ENCODE results near the gene CCDC18.
A peak's percentile ranks its signal among the peaks of the same experiment; 100 is the strongest.
"Not testable (repeated sequence)": the region's sequence is repeated elsewhere in the genome, so short reads cannot be mapped to it uniquely, and the experiment has no call there.

The CCDC18 gene

DNA sequence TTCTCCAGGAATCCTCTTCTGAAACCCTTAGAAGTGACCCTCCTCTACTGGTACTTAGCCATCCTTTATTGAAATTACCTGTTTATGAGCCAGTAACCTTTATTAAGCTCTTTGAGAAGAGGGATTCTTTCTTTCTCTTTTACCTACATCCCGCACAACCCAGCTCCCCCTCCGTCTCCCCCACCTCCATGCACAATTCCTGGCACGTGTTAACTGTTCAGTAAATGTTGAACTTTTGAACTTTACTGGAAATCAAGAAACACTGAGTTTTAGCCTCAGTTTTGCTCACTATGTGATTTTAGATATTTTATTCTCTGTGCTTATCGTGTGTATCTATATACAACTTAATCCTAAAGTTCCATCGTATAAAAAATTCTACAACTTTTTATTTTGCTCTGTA is 2.1 kb upstream of the CCDC18 start:
- peak; percentile 39 for DNase-seq

DNA sequence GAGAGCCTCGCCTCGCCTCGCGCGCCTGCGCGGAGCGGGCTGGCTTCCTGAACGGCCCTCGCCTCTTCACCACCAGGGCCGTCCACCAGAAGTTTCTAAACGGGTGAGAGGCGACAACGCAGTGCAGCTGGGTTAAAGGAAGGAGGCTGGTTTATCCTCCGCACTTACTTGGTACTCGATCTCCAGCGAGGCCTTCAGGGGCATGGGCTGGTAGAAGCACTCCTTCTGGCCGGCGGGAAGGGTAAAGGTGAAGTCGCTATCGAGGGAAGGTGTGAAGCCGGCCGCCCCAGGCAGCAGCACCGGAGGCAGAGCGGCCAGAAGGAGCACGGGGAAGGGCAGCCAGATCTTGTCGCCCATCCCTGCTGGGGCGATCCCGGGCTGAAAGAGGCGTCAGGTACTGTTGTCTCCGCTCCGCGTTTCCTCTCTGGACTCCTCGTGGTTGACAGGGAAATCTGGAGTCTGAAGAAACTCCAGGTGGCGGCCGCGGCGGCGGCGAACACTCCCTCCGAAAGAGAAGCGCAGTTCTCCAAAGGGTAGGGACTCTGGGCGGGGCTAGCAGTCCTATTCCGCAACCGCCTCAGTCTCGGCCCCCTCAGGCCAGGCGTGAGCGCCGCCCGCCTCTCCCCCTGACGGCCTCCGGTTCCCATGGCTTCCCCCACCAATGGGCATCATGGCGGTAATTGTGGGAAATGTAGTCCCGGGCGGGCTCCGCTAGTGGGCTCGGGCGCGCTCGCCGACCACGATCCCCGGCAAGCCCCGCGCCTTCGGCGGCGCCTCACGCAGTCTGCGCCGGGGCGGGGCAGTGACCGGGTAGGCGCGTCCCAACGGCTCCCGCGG is 420 bp upstream of the CCDC18 start, which contains the start of gene TMED5:
Gene TMED5, minus strand, starts transcription at position 528 of the 837 bp plus-strand sequence. Its CDS starts 171 bp downstream, at position 357.
- peak; percentile 99 for DNase-seq

DNA sequence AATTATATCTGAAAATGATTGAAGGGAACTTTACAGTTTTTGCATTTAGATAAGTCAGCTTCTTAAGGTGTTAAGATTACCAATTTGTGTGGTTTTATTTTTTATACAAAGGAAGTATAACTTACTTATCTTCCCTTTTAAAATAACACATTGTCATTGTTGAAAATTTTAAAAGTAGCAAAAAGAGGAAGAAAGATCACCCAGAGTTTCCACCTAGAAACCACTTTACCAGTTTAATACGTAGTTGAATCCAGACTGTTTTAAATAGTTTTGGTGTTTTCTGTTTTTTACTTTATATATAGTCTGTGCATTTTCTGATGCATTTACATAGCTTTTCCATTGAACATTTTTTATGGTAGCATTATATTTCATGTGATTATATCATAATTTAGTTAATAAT is 6.1 kb downstream of the CCDC18 start:
- peak; percentile 84 for DNase-seq

DNA sequence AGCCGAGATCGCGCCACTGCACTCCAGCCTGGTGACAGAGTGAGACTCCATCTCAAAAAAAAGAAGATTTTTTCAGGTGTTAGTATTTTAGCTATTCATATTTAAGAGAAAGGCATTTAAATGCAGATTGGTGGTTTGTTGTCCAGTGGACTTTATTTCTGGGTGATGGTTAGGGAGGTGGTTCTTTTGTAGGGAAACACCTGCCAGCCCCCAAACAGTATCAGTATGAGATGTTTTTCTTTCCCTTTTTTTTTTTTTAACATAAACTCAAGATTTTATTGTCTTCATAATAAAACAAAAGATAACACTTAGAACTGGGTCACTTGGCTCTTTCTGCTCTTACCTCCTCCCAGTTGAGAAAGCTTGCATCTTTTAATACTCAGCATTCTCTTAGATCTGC is 9.9 kb downstream of the CCDC18 start:
- DNase-seq, result no peak

DNA sequence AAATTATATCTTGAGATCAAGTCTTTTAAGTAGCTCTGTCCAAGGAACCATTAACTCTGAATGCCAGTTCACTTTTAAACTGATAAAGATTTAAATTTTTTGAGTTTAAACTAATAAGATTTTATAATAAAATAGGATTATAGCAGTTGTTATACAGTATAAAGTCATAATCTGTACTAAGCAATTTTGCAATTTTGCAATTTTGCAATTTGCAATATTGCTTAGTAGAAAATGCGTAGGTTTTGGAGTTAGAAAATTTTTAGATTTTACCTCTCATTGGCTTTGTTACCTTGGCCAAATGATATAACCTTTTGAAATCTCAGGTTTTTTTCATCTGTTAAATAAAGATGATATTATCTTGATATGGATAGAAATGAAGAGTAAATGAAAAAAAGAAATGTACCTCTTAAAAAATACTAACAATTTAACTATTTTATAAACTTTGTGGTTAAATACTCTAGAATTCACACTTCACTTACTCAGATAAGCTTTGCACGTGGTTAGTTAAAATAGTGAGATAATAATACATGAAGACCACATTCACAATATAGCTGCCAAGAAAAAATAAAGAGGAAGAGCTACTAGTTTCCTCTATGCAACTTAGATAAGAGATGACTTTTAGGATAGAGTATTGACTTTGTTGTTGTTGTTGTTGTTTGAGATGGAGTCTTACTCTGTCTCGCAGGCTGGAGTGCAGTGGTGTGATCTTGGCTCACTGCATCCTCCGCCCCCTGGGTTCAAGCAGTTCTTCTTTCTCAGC is 13.9 kb downstream of the CCDC18 start:
- no peak for DNase-seq

DNA sequence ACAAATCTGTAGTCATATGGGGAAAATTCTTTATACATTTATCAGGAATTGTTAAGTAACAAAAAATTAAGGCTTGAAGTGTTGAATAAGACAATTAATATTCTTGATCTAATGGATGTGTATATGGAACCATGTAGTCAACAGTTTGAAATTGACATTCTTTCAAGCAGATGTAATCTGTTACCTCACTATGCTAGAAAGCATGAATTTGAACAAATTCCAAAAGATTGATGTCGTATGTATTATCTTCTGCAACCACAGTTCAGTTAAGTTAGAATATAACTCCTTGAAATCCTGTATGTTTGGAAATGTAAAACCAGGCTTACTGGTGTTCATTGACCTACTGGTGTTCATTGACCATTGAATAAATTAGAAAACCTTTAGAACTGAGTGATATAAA is 16.1 kb downstream of the CCDC18 start:
- no peak for DNase-seq

DNA sequence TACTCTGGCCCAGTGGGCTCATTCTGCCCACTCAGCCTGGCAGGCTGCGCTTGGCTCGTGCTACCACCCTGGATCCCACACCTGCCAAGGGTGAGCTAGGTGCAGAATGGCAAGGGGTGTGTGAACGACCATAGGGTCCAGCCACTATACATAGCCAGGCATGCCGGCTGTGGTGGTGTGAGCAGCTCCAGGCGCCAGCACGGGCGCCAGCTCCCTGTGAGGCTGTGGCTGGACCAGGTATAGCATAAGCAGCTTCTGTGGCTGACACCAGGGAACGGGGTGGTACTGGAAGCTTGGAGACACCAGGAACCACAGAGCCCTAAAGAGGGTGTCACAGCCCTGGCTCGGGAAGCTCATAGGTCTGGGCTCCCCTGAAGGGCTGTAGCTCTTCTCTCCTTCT is 18.6 kb downstream of the CCDC18 start:
- no peak for DNase-seq

DNA sequence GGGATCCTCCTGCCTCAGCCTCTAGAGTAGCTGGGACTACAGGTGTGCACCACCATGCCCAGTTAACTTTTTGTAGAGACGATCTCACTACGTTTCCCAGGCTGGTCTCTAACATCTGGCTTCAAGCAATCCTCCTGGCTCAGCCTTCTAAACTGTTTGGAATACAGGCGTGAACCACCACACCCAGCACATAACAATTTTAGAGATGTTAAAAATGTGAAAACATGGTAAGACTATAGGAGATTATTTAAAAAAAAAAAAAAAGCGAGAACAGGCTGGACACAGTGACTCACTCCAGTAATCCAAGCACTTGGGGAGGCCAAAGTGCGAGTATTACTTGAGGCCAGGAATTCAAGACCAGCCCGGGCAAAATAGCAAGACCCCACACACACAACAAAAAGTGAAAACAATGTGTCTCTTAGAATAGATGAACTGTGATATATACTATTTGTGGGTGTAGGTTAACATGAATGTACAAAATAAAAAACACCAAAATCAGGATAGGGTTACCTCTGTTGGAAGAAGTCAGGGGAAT is 19.6 kb downstream of the CCDC18 start:
- no peak for DNase-seq

DNA sequence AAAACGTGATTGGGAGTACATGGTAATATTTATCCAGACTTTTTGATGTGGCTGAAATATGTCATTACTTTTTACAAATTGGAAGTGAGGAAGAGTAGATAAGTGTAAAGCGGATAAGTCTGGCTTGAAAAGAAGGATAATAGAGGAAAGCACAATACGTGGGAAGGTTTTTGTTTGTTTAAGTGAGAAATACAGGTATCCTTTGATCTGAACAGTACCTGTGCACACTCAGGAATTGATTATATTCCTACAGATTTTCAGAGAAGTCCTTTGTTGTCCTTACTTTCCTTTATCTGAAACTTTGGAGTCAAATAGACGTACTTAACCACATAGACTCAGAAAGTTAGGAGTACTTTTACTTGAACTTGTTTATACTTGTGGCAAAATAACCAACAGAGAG is 20.2 kb downstream of the CCDC18 start:
- DNase-seq, result no peak

DNA sequence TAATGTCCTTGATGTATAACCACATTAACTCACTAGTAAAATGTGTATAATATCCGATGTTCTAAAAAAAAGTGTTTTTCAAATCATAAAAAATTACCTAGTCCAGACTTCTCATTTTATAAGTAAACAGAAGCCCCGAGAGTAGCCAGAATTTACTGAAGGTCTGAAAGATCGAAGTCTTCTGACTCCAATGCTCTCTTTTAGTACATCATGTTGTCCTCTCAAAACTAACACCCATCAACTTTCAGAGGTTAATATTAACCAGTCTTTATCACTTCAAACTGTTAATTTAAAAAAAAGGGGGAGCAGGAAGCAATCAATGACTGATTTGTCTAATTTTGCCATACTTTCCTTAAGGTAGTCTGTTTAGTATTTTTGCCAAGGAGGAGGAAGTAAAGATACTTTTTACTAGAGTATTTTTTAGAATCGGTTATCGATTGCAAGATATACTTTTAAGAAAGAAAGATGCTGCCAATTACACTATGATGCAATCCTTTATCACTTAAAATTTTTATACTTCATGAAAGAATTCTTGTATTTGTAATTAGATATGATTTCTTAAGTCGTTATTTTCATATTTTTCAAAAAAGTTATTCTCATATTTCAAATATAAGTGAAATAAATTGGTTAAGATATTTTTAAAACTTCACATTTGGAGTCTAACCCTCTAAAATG is 25.5 kb downstream of the CCDC18 start:
- DNase-seq, result no peak

DNA sequence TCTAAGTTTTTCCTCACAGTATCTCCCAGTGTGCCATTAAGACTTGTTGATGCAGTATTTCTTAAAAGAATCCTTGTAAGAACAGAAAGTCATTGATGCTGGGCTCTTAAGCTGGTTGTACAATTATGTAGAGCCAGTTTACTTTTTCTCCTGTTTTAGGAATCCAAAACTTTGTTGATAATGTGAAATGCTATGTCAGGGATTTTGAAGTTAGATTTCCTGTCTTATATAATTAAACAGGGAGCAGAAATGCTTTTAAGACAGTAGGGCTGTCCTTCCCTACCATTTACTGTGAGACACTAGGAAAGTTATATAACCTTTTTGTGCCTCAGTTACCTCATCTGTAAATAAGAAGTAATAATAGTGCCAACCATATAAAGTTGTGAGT is 26.0 kb downstream of the CCDC18 start:
- no peak for DNase-seq

DNA sequence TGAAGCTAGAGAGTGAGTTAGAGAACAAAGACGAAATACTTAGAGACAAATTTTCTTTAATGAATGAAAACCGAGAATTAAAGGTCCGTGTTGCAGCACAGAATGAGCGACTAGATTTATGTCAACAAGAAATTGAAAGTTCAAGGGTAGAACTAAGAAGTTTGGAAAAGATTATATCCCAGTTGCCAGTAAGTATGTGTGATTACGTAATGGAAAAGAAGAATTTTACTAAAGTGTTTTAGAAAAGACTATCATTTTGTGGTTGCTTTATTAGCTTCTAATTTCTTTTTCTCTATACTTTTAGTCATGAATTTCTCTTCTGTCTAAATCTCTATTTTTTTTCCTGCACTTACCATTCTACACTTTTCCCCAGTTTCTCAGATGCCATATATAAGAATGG is 26.7 kb downstream of the CCDC18 start:
- no peak for DNase-seq

DNA sequence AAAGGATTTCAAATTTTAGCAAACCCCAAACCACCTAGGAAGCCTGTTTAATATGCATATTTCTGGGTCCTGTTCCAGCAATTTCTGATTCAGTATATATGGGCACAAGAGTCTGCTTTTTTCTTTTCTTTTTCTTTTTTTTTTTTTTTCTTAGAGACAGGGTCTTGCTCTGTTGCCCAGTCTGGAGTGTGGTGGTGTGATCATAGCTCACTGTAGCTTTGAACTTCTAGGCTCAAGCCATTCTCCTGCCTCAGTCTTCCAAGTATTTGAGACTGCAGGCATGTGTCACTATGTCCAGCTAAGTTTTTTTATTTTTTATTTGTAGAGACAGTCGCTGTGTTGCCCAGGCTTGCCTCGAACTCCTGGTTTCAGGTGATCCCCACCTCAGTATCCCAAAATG is 34.8 kb downstream of the CCDC18 start:
- no peak for DNase-seq

DNA sequence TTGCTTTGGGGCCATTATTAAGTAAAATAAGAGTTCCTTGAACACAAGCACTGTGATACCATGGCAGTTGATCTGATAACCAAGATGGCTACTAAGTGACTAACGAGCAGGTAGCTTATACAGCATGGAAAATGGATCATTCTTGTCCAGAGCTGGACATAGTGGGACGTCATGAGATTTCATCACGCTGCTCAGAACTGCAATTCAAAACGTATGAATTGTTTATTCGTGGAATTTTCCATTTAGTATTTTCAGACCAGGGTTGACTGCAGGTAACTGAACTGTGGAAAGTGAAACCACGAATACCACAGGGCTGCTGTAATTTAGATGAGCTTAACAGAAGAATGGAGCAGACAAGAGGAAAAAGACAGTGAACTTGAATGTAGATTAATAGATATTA is 38.9 kb downstream of the CCDC18 start:
- peak; percentile 53 for DNase-seq

DNA sequence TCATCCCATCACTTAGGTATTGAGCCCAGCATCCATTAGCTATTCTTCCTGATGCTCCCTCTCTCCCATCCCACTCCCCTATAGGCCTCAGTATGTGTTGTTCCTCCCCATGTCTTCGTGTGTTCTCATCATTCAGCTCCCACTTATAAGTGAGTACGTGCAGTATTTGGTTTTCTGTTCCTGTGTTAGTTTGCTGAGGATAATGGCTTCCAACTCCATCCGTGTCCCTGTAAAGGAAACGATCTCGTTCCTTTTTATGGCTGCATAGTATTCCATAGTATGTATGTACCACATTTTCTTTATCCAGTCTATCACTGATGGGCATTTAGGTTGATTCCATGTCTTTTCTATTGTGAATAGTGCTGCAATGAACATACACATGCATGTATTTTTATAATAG is 40.2 kb downstream of the CCDC18 start:
- DNase-seq, result not testable (repeated sequence)

DNA sequence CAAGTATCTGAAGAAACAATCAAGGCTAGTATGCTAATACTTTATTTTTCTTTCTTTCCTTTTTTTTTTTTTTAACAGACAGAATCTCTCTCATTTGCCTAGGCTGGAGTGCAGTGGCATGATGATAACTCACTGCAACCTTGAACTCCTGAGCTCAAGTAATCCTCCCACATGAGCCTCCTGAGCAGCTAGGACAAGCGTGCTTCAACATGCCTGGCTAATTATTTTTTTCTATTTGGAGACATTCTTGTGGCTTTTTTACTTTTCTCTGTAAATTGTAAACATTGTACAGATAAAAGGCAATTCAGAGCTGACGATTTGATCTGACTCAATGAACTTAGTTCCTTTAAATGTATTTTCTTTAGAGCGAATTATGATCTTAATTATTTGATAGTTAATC is 41.4 kb downstream of the CCDC18 start:
- DNase-seq, result no peak

DNA sequence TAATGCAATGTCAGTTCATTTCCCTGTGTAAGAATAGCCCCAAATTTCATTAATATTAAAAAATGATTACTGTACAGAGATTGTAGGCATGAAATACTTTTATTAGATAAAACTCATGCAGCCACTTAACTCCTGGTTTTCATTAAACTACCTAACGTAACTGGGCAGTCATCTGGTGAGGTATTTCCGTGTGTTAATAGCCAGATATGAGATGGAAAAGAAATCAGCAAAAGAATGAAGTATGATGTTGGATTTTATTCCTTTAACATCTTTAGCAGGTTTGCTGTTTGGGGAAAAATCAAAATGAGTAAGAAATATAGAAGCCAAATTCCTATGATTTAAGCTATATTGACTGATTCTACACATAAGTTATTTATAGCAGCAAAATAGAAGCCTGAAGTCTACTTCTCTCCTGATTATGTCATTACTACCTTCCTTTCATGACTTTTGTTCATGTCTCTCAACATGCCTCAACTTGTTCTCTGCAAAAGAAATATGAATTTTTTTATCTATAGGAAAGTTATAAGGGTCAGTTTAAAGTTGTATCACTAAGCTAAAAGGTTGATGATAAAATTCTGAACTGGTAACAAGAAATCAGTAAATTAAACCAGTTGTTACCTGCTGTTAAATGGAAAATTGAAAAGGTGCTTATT is 42.6 kb downstream of the CCDC18 start:
- no peak for DNase-seq

DNA sequence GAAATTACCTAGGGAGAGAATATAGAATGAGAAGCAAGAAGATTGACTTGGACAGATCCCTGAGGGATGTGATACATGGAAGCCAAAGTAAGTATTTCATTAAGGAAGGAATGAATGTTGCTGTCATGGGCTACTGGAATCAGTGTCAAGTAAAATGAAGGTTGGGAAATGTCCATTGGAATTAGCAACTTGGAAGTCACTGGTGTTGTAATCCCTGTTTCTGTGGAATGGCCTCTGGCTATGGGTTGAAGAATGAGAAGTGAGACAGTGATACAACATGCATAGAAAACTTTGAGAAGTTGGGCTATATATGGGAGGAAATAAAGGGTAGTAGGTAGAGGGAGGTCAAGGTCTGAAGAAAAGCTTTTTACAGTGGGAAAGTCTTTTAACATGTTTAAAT is 54.7 kb downstream of the CCDC18 start:
- no peak for DNase-seq

DNA sequence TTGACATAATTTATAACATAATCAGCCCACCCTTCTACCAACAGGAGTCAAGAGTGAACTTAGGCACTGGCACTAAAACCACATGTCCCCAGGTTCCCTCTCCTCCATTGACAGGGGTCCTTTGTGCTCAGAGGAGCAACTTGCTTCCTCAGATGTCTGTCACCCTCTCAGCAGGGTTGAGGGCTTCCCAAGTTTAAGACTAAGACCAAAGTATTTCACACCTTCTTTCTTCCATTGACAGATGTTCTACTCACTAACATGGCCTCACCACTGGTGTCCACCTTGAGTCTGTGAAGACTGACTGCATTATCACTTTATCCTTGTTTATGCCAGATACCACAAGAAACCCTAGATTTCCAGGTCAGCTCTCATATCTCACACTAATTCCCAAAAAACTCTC is 56.5 kb downstream of the CCDC18 start:
- DNase-seq, result no peak

DNA sequence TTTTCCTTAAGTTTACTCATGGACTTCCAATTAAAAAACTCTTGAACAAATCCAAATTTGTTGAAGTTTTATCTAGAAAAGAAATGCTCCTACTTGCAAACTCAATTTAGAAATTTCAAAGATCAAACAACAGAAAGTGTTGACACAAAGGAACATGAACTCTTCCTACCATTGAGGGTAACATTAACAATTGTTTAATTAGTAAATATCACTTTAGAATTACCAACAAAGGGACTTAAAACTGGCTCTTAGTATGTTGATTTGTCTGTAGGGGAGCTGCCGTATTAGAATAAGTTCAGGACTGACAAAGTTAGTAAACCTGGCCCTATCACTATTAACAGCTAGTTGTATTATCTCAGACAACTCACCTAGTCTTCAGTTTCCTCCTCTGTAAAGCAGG is 57.9 kb downstream of the CCDC18 start:
- no peak for DNase-seq

DNA sequence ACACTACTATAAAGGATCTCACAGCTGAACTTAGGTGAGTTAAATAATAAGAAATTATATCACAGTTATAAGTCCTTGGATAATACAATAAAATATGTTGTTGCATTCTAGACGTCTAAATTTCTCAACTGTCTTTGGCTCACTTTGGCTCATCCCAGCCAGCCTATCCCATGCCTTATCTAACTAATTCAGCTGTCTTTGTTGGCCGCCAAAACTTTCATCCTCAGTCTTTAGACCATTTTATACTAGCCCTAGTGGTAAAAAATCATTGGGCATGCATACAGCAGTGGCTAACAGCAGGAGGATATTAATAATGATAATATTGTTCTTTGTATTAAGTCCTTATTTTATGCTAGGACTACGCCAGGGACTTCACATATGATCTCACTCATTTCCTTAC is 59.3 kb downstream of the CCDC18 start:
- DNase-seq, result peak; percentile 64

DNA sequence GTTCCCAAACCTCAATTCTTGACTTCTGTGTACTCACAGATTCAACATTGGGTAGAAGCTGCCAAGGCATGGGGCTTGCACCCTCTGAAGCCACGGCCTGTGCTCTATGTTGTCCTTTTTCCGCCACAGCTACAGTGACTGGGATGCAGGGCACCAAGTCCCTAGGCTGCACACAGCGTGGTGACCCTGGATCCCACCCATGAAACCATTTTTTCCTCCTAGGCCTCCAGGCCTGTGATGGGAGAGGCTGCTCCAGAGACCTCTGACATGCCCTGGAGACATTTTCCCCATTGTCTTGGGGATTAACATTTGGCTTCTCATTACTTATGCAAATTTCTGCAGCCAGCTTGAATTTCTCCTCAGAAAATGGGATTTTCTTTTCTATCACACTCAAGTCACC is 62.7 kb downstream of the CCDC18 start:
- DNase-seq, result not testable (repeated sequence)

All from OCI-M1 (cell line).